OCI-LY7 (cell line): ENCODE results near the gene MAPK8IP1.

ENCODE experiments used
- CTCF ChIP-seq: fragments of 200-600 bp; sonication (generic); conservative IDR thresholded peaks from 2 replicates; pipeline ENCODE4 v1.5.1; 2014; ENCODE audit warnings: mild to moderate bottlenecking, antibody characterized with exemption, low read length, moderate library complexity, mixed read lengths
- EZH2phosphoT487 ChIP-seq: fragments of 200-600 bp; sonication (generic); IDR thresholded peaks from 2 replicates; pipeline ENCODE4 v1.6.1; 2018; ENCODE audit warnings: low read depth, borderline replicate concordance, mild to moderate bottlenecking, mixed run types, antibody characterized with exemption, low read length, moderate library complexity, mixed read lengths

- no peak for TF ChIP-seq CTCF
- no peak for TF ChIP-seq EZH2phosphoT487
Observed at GRCh38 chr11:45919806-45920530, 34.5 kb downstream of the MAPK8IP1 start.
